Mesothelial cell of epicardium (in vitro differentiated cells): ENCODE measurements around the gene AIF1. TPM values are rescaled to one million over a fixed set of nuclear protein-coding genes. Genes with fewer than 3 reads are reported as not detected.

Source experiments
- DNase-seq, 2 experiments: peaks; one replicate each; pipeline ENCODE4 v3.0.0; 2021; ENCODE audit warnings: low spot score in 2 of 2; ENCODE audit not compliant: unreplicated experiment in 2 of 2
- H3K27ac Mint-ChIP-seq: 2 replicates; pipeline ENCODE4 v1.8.0; 2021; ENCODE audit warnings: mixed read lengths
- H3K27me3 Mint-ChIP-seq: 2 replicates; pipeline ENCODE4 v1.8.0; 2021; ENCODE audit warnings: low read depth, mixed read lengths
- H3K36me3 Mint-ChIP-seq: 2 replicates; pipeline ENCODE4 v1.8.0; 2021; ENCODE audit warnings: mixed read lengths
- H3K4me1 Mint-ChIP-seq: 2 replicates; pipeline ENCODE4 v1.8.0; 2021; ENCODE audit warnings: mixed read lengths
- H3K4me3 Mint-ChIP-seq: 2 replicates; pipeline ENCODE4 v1.8.0; 2021; ENCODE audit warnings: mild to moderate bottlenecking, moderate library complexity, mixed read lengths
- H3K9me3 Mint-ChIP-seq: 2 replicates; pipeline ENCODE4 v1.8.0; 2021; ENCODE audit warnings: mixed read lengths
- CTCF ChIP-seq: fragments of 200-600 bp; sonication (generic); IDR thresholded peaks from one replicate; pipeline ENCODE4 v1.5.0; 2021; ENCODE audit warnings: antibody characterized with exemption; ENCODE audit not compliant: unreplicated experiment
- microRNA-seq: library from miRNA; unstranded; fragments of <30 nt; microRNA quantifications from one replicate; pipeline ENCODE4 v1.2.0, GENCODE V29; 2021; ENCODE audit warnings: inconsistent platforms, mixed read lengths
- total RNA-seq: library from RNA; stranded (reverse); gene quantifications from 3 replicates; pipeline ENCODE4 v1.2.1, GENCODE V29; 2021

AIF1 gene
- total RNA-seq, 1 donor from 2014 or later: 6.0 TPM

DNA sequence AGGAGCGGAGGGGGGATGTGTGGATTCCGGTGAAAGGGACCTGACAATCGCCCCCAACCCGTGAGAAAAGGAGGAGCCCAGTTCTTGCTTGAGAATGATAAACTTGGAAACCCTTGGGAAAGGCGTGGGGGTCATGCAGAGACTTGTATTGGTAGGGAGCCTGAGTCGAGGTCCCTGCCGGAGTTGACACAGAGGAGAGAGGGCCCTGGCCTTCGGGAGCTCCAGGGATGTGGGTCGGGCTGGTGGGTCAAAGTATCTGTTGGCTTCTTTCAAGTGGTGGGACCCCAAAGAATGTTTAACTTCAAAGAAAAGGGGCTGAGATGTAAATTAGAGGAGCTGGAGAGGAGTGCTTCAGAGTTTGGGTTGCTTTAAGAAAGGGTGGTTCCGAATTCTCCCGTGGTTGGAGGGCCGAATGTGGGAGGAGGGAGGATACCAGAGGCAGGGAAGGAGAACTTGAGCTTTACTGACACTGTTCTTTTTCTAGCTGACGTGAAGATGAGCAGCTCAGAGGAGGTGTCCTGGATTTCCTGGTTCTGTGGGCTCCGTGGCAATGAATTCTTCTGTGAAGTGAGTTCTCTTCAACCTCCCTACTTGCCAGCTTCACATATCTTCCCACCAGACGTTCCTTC is 51.4 kb downstream of the AIF1 start:
- H3K4me3 Mint-ChIP-seq: peak overlapping the region; percentile 86

More for the DNA sequence above, 51.4 kb downstream of the AIF1 start:
- peaks cover 41% of the 10 kb centered on the region for H3K4me1 Mint-ChIP-seq
- no peaks in the 10 kb centered on the region for H3K9me3 Mint-ChIP-seq
- H3K27ac Mint-ChIP-seq: peak overlapping the region; percentile 95
- peaks cover 18% of the 10 kb centered on the region for H3K36me3 Mint-ChIP-seq
- H3K27me3 Mint-ChIP-seq: no peaks in the 10 kb centered on the region
- DNase-seq: no peak
- no peak for TF ChIP-seq CTCF

Small RNA genes within 50 kb of the gene (microRNA-seq; reads per million reads assigned to microRNA genes)
- gene MIR6832: 3.2 reads per million, percentile 6 among the genes with 10 or more reads in this experiment

Other genes with a start within 250 kb of the AIF1 start
- gene MICA, start 211.6 kb upstream of the AIF1 start, total RNA-seq: 14.1 to 16.1 TPM (median 15.5 TPM) in 3 replicates
- 0.31 TPM in 1 of 3 replicates, not detected in the others for gene MICB, start 117.1 kb upstream of the AIF1 start, total RNA-seq
- gene MCCD1, start 86.3 kb upstream of the AIF1 start, total RNA-seq: not detected in 3 replicates
- gene DDX39B, start 73.2 kb upstream of the AIF1 start, total RNA-seq: 635 to 649 TPM (median 647 TPM) in 3 replicates
- 2.2 to 2.7 TPM (median 2.5 TPM) in 3 replicates for gene ATP6V1G2, start 68.6 kb upstream of the AIF1 start, total RNA-seq
- gene NFKBIL1, start 67.6 kb upstream of the AIF1 start, total RNA-seq: 27.7 to 28.2 TPM (median 28.1 TPM) in 3 replicates
- gene LTA, start 42.9 kb upstream of the AIF1 start, total RNA-seq: 0.16 to 0.18 TPM in 2 of 3 replicates, not detected in the other
- gene TNF, start 39.7 kb upstream of the AIF1 start, total RNA-seq: 0.52 to 0.60 TPM (median 0.60 TPM) in 3 replicates
- 0.32 TPM in 1 of 3 replicates, not detected in the others for gene LTB, start 32.8 kb upstream of the AIF1 start, total RNA-seq
- 0.60 to 0.77 TPM in 2 of 3 replicates, not detected in the other for gene LST1, start 29.0 kb upstream of the AIF1 start, total RNA-seq
- not detected in 3 replicates for gene NCR3, start 22.2 kb upstream of the AIF1 start, total RNA-seq
- 273 to 290 TPM (median 288 TPM) in 3 replicates for gene PRRC2A, start 5.5 kb downstream of the AIF1 start, total RNA-seq
- gene BAG6, start 37.4 kb downstream of the AIF1 start, total RNA-seq: 327 to 338 TPM (median 338 TPM) in 3 replicates
- 2.4 to 3.4 TPM (median 3.1 TPM) in 3 replicates for gene APOM, start 40.7 kb downstream of the AIF1 start, total RNA-seq
- gene C6orf47, start 45.5 kb downstream of the AIF1 start, total RNA-seq: 19.0 to 19.3 TPM (median 19.2 TPM) in 3 replicates
- gene GPANK1, start 49.8 kb downstream of the AIF1 start, total RNA-seq: 12.7 to 14.8 TPM (median 14.3 TPM) in 3 replicates
- gene CSNK2B, start 50.8 kb downstream of the AIF1 start, total RNA-seq: 155 to 157 TPM (median 157 TPM) in 3 replicates
- gene LY6G5B, start 54.7 kb downstream of the AIF1 start, total RNA-seq: 34.2 to 37.5 TPM (median 36.5 TPM) in 3 replicates
- 1.5 to 2.3 TPM (median 2.3 TPM) in 3 replicates for gene LY6G5C, start 65.8 kb downstream of the AIF1 start, total RNA-seq
- 54.1 to 55.4 TPM (median 54.6 TPM) in 3 replicates for gene ABHD16A, start 88.1 kb downstream of the AIF1 start, total RNA-seq
- gene LY6G6F, start 91.6 kb downstream of the AIF1 start, total RNA-seq: not detected in 3 replicates
- 0.67 to 1.8 TPM (median 0.82 TPM) in 3 replicates for gene LY6G6D, start 100.1 kb downstream of the AIF1 start, total RNA-seq
- gene LY6G6C, start 106.5 kb downstream of the AIF1 start, total RNA-seq: 0.89 to 1.4 TPM (median 1.3 TPM) in 3 replicates
- 0.16 to 0.33 TPM (median 0.25 TPM) in 3 replicates for gene MPIG6B, start 108.1 kb downstream of the AIF1 start, total RNA-seq
- 142 to 144 TPM (median 143 TPM) in 3 replicates for gene DDAH2, start 114.1 kb downstream of the AIF1 start, total RNA-seq
- 133 to 139 TPM (median 136 TPM) in 3 replicates for gene CLIC1, start 121.3 kb downstream of the AIF1 start, total RNA-seq
- gene MSH5, start 124.8 kb downstream of the AIF1 start, total RNA-seq: 38.6 to 48.2 TPM (median 42.9 TPM) in 3 replicates
- gene SAPCD1, start 147.4 kb downstream of the AIF1 start, total RNA-seq: 8.7 to 12.8 TPM (median 11.6 TPM) in 3 replicates
- 1.5 to 1.8 TPM (median 1.6 TPM) in 3 replicates for gene VWA7, start 162.1 kb downstream of the AIF1 start, total RNA-seq
- gene VARS1, start 180.5 kb downstream of the AIF1 start, total RNA-seq: 82.8 to 90.4 TPM (median 83.8 TPM) in 3 replicates
- 55.8 to 58.2 TPM (median 57.0 TPM) in 3 replicates for gene LSM2, start 191.7 kb downstream of the AIF1 start, total RNA-seq
- gene HSPA1L, start 200.0 kb downstream of the AIF1 start, total RNA-seq: 1.7 to 2.2 TPM (median 2.1 TPM) in 3 replicates
- 61.3 to 70.1 TPM (median 61.7 TPM) in 3 replicates for gene HSPA1A, start 200.3 kb downstream of the AIF1 start, total RNA-seq
- 105 to 109 TPM (median 108 TPM) in 3 replicates for gene HSPA1B, start 212.5 kb downstream of the AIF1 start, total RNA-seq
- 23.2 to 24.7 TPM (median 24.4 TPM) in 3 replicates for gene NEU1, start 247.6 kb downstream of the AIF1 start, total RNA-seq